Esophagus squamous epithelium (tissue), 5 donors: ENCODE results near the gene OR11L1. TPM values are rescaled to one million over a fixed set of nuclear protein-coding genes. Genes with fewer than 3 reads are reported as not detected.

Source experiments
- DNase-seq: peaks from one replicate; lab custom pipeline; 2025; lab: John Stamatoyannopoulos, UW
- H3K27ac ChIP-seq, 4 donors: fragments of 200-600 bp; sonication (generic); one replicate each; pipeline ENCODE4 v1.5.1; 2016 to 2019; ENCODE audit warnings: mild to moderate bottlenecking in 1 of 4
- H3K27me3 ChIP-seq, 4 donors: fragments of 200-600 bp; sonication (generic); 1 replicate in 3 of 4; 2 replicates in 1 of 4; pipeline versions ENCODE4 v1.5.1 to v1.6.0; 2017 to 2021; ENCODE audit warnings: antibody characterized with exemption in 1 of 4
- H3K36me3 ChIP-seq, 3 donors: fragments of 200-600 bp; sonication (generic); one replicate each; pipeline ENCODE4 v1.5.1; 2016 to 2019
- H3K4me1 ChIP-seq, 3 donors: fragments of 200-600 bp; sonication (generic); one replicate each; pipeline ENCODE4 v1.5.1; 2017 to 2019
- H3K4me3 ChIP-seq, 4 donors: fragments of 200-600 bp; sonication (generic); 1 replicate in 3 of 4; 2 replicates in 1 of 4; pipeline ENCODE4 v1.5.1; 2016 to 2019; ENCODE audit warnings: mild to moderate bottlenecking in 2 of 4, moderate library complexity in 1 of 4
- H3K9me3 ChIP-seq, 3 donors: fragments of 200-600 bp; sonication (generic); one replicate each; pipeline ENCODE4 v1.5.1; 2016 to 2019
- CTCF ChIP-seq, 6 experiments: fragments of 450-650 bp in 4 of 6; fragments of 200-600 bp in 2 of 6; sonication (generic) in 2 of 6; IDR thresholded peaks; one replicate each; pipeline ENCODE4 v1.5.1; 2016 to 2019; ENCODE audit warnings: antibody characterized with exemption in 6 of 6, mild to moderate bottlenecking in 4 of 6, moderate library complexity in 4 of 6
- POLR2A ChIP-seq, 4 donors: fragments of 450-650 bp; IDR thresholded peaks; one replicate each; pipeline ENCODE4 v1.6.1; 2017; ENCODE audit warnings: antibody characterized with exemption in 4 of 4, mild to moderate bottlenecking in 4 of 4, moderate library complexity in 3 of 4
- WGBS, 2 donors: methylation state at CpG; one replicate each; pipeline ENCODE4 v1.1.5; 2018; 5-methylcytosine and 5-hydroxymethylcytosine counted together
- intact Hi-C: fragments of 100-400 bp; cut with DNase I; formaldehyde crosslinking; loops from one replicate; pipeline ENCODE4 v1.15.0; 2022
- total RNA-seq, 4 donors: library from RNA; depleted of rRNA; stranded (reverse); fragments of >200 nt; gene quantifications; one replicate each; pipeline ENCODE4 v1.1.0, GENCODE V29; 2016
- donor health status: DM: yes; HTN: yes; CAD: no.

OR11L1 gene
- total RNA-seq, 4 donors from 2014 or later, result not detected

DNA sequence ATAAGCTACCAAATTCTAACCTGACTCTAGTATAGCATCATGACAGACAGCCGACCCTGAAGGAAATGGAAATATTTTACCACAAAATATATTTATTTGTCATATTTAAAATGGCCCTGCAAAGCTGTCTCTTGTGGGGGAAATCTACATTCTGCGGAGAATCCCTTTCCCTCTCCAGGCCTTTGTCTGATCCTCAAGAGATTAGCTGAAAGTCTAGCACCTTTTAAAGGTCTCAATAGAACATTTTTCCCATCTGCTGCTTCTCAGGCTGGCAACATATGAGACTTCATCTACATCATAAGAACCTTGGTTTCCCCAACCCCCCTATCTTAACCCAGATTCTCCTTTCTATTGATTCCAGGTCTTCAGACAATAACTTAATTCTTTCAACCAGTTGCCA, 1.7 kb upstream of the OR11L1 start:
- H3K36me3 ChIP-seq, result no peaks in the 10 kb centered on the region
- DNase-seq, result no peak
- no peak overlapping the region for H3K4me3 ChIP-seq
- peaks cover 0 to 3% (median 0%) of the 10 kb centered on the region in 3 donors for H3K9me3 ChIP-seq
- WGBS, 2 donors, result 36 to 42% methylated on average over 2 of the region's 2 CpGs
- no peaks in the 10 kb centered on the region for H3K4me1 ChIP-seq
- intact Hi-C loops, result no loop called here
- no peaks in the 10 kb centered on the region for H3K27me3 ChIP-seq
- TF ChIP-seq CTCF (IDR thresholded peaks at IDR 0.05), result no peak
- H3K27ac ChIP-seq, result no peak overlapping the region

- intact Hi-C loops, result no loop called here
- Histone ChIP-seq H3K27ac (no peak overlapping the region), H3K36me3 (no peaks in the 10 kb centered on the region), H3K4me3 (no peak overlapping the region), H3K4me1 (no peaks in the 10 kb centered on the region), H3K27me3 (no peaks in the 10 kb centered on the region), H3K9me3 (peaks cover 0 to 3% (median 0%) of the 10 kb centered on the region in 3 donors)
- WGBS, 2 donors, result 68 to 75% methylated on average over 2 of the region's 2 CpGs
- DNase-seq, result no peak
- TF ChIP-seq POLR2A (IDR thresholded peaks at IDR 0.05) (no peak), CTCF (IDR thresholded peaks at IDR 0.05) (no peak)
Measured at GRCh38 chr1:247840818-247841217, 878 bp downstream of the OR11L1 start.

DNA sequence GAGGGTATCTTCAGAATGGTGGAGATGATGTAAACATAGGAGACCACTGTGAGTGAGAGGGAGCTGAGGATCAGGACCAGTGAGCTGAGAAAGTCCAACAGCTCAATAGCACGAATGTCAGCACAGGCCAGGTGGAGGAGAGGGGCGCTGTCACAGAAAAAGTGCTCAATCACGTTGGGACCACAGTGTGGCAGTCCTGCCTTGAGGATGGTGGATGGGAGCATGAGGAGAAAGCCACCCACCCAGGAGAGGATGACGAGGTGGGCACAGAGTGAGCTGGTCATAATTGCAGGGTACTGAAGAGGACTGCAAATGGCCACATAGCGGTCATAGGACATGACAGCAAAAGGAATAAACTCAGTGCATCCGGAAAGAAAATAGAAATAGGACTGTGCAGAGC, 8.1 kb downstream of the OR11L1 start:
- TF ChIP-seq POLR2A (IDR thresholded peaks at IDR 0.05) (no peak), CTCF (IDR thresholded peaks at IDR 0.05) (no peak)
- DNase-seq, result no peak
- 56 to 69% methylated on average over 6 of the region's 6 CpGs for WGBS, 2 donors
- intact Hi-C loops, result no loop called here
- Histone ChIP-seq H3K4me1 (no peaks in the 10 kb centered on the region), H3K4me3 (no peak overlapping the region), H3K27me3 (no peaks in the 10 kb centered on the region), H3K27ac (no peak overlapping the region), H3K9me3 (no peaks in the 10 kb centered on the region), H3K36me3 (no peaks in the 10 kb centered on the region)

DNA sequence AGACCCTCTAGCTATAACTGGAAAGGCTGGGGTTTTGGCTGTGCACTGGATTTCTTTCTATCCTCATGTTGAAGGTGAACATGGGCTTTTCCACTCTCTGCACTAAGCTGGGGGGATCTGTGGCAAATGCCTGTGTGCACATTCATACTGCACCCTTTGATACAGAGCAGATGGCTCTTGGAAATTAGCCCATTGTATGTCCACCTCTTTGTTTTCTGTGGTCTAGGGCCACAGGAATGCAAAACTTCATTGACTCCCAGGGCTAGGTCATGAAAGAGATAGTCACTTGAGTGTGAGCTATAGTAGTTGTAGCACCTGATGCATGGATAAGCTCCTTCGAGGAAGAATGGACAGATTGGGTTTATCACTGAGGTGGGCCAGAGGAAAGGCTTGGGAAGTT, 12.0 kb downstream of the OR11L1 start:
- 0% methylated on average over 1 of the region's 1 CpG for WGBS, 2 donors
- TF ChIP-seq POLR2A (IDR thresholded peaks at IDR 0.05) (no peak), CTCF (IDR thresholded peaks at IDR 0.05) (no peak)
- Histone ChIP-seq H3K36me3 (no peaks in the 10 kb centered on the region), H3K9me3 (no peaks in the 10 kb centered on the region), H3K4me1 (no peaks in the 10 kb centered on the region), H3K4me3 (no peak overlapping the region), H3K27ac (no peak overlapping the region), H3K27me3 (no peaks in the 10 kb centered on the region)
- intact Hi-C loops, result no loop called here
- DNase-seq, result no peak

GRCh38 chr1:247825362-247825761, 16.3 kb downstream of the OR11L1 start:
- intact Hi-C loops, result no loop called here
- TF ChIP-seq POLR2A (IDR thresholded peaks at IDR 0.05) (no peak), CTCF (IDR thresholded peaks at IDR 0.05) (no peak)
- WGBS, 2 donors, result 86 to 92% methylated on average over 11 to 12 of the region's 13 CpGs
- Histone ChIP-seq H3K27me3 (no peaks in the 10 kb centered on the region), H3K27ac (no peak overlapping the region), H3K4me3 (no peak overlapping the region), H3K36me3 (no peaks in the 10 kb centered on the region), H3K4me1 (no peaks in the 10 kb centered on the region), H3K9me3 (no peaks in the 10 kb centered on the region)
- DNase-seq, result no peak
